OCI-LY3 (cell line): ENCODE data around the gene ACBD6.

ENCODE experiments used
- CTCF ChIP-seq: fragments of 200-600, 300-600 bp; sonication (generic); IDR thresholded peaks from 2 replicates; pipeline ENCODE4 v1.5.1; 2014; ENCODE audit warnings: antibody characterized with exemption, low read length, low read depth
- EZH2phosphoT487 ChIP-seq: fragments of 200-600 bp; shearing (Covaris generic); IDR thresholded peaks from 2 replicates; pipeline ENCODE4 v1.6.1; 2018; ENCODE audit warnings: antibody characterized with exemption, mixed run types, low read depth

GRCh38 chr1:180435566-180435965 is 66.8 kb downstream of the ACBD6 start:
- TF ChIP-seq CTCF (no peak), EZH2phosphoT487 (no peak)
